H1 (cell line): ENCODE measurements around the gene EIF4EBP3.

ENCODE experiments used
- CTCF ChIP-seq, 3 experiments: IDR thresholded peaks; 1 replicate in 2 of 3; 2 replicates in 1 of 3; pipeline versions ENCODE4 v1.5.1 to v1.6.1; 2011; ENCODE audit warnings: low read length in 3 of 3, mild to moderate bottlenecking in 3 of 3, inconsistent platforms in 2 of 3, low read depth in 1 of 3, moderate library complexity in 1 of 3; ENCODE audit not compliant: insufficient read depth in 1 of 3; ENCODE audit errors: control extremely low read depth in 1 of 3
- KDM1A ChIP-seq: fragments of 200-600, 300-600 bp; sonication (generic); IDR thresholded peaks from 2 replicates; pipeline ENCODE4 v1.7.1; 2016; ENCODE audit warnings: mild to moderate bottlenecking, low read length, borderline replicate concordance
- POLR2A ChIP-seq, 2 experiments: IDR thresholded peaks; 1 replicate in 1 of 2; 2 replicates in 1 of 2; pipeline ENCODE4 v1.6.1; 2011; ENCODE audit warnings: low read depth in 2 of 2, low read length in 2 of 2, mild to moderate bottlenecking in 2 of 2; ENCODE audit errors: control extremely low read depth in 1 of 2
- RBBP5 ChIP-seq: IDR thresholded peaks from 2 replicates; pipeline ENCODE4 v1.7.1; 2012; ENCODE audit warnings: low read depth, mild to moderate bottlenecking, inconsistent platforms, low read length, moderate library complexity, borderline replicate concordance
- YY1 ChIP-seq: IDR thresholded peaks from 2 replicates; pipeline ENCODE4 v1.6.1; 2011; ENCODE audit warnings: low read depth, mild to moderate bottlenecking, low read length

- no peak for TF ChIP-seq YY1
- no peak for TF ChIP-seq CTCF (IDR thresholded peaks at IDR 0.05; ENCODE audit: control extremely low read depth in 1 of 3, insufficient read depth in 1 of 3, low read depth in 1 of 3, low read length in 3 of 3)
- no peak for TF ChIP-seq KDM1A
- no peak for TF ChIP-seq RBBP5
- no peak for TF ChIP-seq POLR2A (IDR thresholded peaks at IDR 0.05; ENCODE audit: control extremely low read depth in 1 of 2, low read depth in 2 of 2, low read length in 2 of 2)
These were observed 43.4 kb downstream of the EIF4EBP3 start for GRCh38 chr5:140590861-140591260.
